ENCODE measurements around the gene PM20D2.

DNA sequence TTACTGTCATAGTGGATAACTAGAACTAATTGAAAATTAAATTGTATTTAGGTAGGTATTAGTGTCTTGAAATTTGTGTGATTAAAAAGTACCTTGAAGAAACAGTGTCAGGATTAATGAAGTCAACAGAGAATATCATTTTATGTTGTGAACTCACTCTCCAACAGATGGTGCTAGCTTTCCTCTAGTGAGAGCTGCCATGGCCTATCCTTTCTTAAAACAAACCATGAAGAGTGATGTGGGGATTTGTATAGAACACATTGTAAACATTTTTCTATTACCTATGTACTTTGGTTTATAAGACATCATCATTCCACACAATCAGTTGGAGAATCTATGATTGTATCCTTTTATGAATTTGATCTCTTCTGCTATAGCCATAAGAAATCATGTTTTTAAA is 23.2 kb upstream of the PM20D2 start:
- TF ChIP-seq ZNF571 (tag by site-specific recombination; IDR thresholded peaks at IDR 0.05) (no peak), ZBTB8A (tag by site-specific recombination; IDR thresholded peaks at IDR 0.05) (no peak), ZBTB1 (tag by site-specific recombination; IDR thresholded peaks at IDR 0.05) (no peak), ZNF274 (IDR thresholded peaks at IDR 0.05; ENCODE audit: low read length) (no peak), ZNF274 (tag by site-specific recombination; IDR thresholded peaks at IDR 0.05; ENCODE audit: borderline replicate concordance) (no peak), SETDB1 (IDR thresholded peaks at IDR 0.05; ENCODE audit: insufficient read length, low read length) (no peak)
- TF ChIP-seq, protein P1, sequence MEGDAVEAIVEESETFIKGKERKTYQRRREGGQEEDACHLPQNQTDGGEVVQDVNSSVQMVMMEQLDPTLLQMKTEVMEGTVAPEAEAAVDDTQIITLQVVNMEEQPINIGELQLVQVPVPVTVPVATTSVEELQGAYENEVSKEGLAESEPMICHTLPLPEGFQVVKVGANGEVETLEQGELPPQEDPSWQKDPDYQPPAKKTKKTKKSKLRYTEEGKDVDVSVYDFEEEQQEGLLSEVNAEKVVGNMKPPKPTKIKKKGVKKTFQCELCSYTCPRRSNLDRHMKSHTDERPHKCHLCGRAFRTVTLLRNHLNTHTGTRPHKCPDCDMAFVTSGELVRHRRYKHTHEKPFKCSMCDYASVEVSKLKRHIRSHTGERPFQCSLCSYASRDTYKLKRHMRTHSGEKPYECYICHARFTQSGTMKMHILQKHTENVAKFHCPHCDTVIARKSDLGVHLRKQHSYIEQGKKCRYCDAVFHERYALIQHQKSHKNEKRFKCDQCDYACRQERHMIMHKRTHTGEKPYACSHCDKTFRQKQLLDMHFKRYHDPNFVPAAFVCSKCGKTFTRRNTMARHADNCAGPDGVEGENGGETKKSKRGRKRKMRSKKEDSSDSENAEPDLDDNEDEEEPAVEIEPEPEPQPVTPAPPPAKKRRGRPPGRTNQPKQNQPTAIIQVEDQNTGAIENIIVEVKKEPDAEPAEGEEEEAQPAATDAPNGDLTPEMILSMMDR (tag by site-specific recombination; IDR thresholded peaks at IDR 0.05) = peak; percentile 45; the same call in 1 of the 2 replicates
